OCI-M2 (cell line): ENCODE results near the gene EXD3.
"Not testable (repeated sequence)": the region's sequence is repeated elsewhere in the genome, so short reads cannot be mapped to it uniquely, and the experiment has no call there.

Experiments used
- DNase-seq: peaks from one replicate; lab custom pipeline; 2025; ENCODE audit not compliant: unreplicated experiment; lab: John Stamatoyannopoulos, UW

EXD3 gene

DNA sequence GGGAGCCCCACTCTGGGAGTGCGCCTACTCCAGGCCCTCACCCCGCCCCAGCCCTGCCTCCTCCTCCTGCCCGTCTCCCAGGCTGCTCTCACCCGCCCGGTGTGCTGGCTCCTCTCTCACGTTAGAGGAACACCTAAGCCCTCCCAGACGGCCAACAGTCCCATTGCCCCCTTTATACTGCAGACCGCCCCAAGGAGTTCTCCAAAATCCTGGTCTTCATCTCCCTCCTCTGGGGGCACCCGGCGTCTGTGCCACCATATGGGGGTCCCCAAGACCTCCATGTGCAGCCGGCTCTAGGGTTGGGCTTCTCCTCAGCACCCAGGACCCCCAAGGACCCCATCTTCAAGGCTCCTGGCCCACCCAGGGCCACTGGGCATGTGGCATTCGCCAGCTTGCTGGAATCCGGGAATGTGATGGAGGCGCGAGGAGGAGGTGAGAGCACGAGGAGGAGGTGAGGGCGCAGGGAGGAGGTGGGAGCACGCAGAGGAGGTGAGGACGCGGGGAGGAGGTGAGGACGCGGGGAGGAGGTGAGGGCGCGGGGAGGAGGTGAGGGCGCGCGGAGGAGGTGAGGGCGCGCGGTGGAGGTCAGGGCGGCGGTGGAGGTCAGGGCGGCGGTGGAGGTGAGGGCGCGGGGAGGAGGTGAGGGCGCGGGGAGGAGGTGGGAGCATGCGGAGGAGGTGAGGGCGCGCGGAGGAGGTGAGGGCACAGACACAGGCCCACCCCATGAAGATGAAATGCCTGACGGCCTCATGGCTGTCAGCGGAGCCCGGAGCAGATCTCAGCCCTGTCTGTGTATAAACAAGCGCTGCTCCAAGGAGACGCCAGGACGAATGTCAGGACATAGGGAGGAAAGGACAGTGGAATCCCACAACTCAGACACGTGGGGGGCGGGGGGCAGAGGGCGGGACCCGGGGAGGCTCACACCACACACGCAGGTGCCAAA lies 41.2 kb downstream of the EXD3 start:
- no peak for DNase-seq

DNA sequence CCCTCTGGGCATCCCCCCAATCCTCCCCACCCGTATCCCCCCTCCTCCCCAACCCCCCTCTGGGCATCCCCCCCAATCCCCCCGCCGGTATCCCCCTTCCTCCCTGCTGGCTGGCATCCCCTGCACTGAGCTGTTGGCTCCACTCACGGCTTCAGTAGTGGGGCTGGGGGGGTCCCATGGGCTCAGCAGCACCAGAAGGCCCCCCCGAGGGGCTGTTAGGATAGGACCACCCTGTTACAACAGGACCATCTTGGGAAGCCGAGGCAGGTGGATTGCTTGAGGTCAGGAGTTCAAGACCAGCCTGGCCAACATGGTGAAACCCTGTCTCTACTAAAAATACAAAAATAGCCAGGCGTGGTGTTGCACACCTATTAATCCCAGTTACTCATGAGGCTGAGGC lies 42.4 kb downstream of the EXD3 start:
- no peak for DNase-seq

DNA sequence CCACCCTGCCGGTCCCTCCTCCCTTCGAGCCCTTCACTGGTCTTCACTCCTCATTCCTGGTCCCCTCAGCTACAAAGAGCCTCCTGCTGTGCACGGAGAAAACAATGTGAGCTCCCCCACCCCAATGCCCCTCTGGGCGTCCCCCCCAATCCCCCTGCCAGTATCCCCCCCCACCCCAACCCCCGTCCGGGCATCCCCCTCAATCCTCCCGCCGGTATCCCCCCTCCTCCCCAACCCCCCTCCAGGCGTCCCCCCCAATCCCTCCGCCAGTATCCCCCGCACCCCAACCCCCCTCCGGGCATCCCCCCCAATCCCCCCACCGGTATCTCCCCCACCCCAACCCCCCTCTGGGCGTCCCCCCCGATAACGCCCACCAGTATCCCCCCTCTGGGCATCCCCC lies 42.8 kb downstream of the EXD3 start:
- DNase-seq, result no peak

DNA sequence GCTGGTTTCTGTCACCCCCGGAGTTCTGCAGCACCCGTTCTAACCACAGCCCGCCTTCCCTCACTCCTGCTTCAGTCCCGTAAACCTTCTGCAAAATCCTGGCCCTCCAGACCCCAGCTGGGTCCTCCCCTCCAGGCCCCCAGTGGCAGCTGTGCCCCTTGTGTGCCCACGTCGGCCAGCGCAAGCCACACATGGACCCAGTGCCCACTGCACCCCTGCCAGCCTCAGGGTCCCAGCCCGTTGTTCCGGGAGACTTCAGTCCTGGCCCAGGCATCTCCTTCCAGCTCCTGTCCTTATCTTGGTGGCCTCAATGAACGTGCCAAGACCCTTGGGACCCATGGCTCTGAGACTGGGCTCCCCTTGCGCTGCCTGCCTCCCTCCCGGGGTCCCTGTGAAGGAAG lies 43.2 kb downstream of the EXD3 start:
- DNase-seq, result no peak

DNA sequence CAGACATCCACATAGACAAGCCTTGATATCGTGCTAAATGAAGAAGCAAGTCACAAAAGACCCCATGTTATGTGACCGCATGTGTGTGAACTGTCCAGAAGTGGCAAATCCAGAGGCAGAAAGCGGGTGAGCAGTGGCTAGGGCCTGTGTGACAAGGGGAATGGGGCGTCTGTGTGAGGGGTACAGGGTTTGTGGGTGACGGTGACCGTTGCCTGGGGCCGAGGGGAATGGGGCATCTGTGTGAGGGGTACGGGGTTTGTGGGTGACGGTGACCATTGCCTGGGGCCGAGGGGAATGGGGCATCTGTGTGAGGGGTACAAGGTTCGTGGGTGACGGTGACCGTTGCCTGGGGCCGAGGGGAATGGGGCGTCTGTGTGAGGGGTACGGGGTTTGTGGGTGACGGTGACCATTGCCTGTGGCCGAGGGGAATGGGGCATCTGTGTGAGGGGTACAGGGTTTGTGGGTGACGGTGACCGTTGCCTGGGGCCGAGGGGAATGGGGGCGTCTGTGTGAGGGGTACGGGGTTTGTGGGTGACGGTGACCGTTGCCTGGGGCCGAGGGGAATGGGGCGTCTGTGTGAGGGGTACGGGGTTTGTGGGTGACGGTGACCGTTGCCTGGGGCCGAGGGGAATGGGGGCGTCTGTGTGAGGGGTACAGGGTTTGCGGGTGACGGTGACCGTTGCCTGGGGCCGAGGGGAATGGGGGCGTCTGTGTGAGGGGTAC lies 44.1 kb downstream of the EXD3 start:
- not testable (repeated sequence) for DNase-seq

DNA sequence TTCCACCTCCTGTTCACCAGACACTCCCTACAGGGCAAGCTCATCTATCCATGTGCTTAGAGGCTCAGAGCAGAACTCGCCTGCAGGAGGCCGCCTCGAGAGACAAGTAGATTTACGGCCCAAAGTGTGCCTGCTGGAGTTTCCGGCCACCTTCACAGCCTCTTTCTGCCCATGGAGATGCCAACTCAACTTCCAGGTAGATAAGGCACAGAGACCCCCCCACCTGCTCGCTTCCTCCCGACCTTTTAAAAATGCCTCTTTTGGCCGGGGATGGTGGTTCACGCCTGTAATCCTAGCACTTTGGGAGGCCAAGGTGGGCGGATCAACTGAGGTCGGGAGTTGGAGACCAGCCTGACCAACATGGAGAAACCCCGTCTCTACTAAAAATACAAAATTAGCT lies 46.6 kb downstream of the EXD3 start:
- no peak for DNase-seq

DNA sequence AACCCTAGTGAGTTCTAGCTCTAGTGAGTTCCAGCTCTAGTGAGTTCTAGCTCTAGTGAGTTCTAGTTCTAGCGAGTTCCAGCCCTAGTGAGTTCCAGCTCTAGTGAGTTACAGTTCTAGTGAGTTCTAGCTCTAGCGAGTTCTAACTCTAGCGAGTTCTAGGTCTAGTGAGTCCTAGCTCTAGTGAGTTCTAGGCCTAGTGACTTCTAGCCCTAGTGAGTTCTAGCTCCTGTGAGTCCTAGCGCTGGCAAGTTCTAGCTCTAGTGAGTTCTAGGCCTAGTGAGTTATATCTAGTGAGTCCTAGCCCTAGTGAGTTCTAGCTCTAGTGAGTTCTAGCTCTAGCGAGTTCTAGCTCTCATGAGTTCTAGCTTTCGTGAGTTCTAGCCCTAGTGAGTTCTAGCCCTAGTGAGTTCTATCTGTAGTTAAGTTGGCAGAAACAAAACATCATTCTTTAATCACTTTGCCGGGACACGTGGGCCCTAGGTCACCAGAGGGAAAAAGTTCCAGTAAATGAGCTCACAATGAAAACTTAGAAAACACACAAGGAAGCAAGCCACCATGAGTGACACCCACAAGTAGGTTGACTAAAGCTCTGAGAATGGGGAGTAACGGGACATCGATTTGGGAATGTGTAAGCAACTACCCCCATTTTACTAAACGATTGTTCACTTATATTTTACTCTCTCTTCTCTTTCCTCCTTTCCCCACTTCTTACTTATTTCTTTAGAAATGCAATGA lies 47.5 kb downstream of the EXD3 start:
- DNase-seq, result no peak

DNA sequence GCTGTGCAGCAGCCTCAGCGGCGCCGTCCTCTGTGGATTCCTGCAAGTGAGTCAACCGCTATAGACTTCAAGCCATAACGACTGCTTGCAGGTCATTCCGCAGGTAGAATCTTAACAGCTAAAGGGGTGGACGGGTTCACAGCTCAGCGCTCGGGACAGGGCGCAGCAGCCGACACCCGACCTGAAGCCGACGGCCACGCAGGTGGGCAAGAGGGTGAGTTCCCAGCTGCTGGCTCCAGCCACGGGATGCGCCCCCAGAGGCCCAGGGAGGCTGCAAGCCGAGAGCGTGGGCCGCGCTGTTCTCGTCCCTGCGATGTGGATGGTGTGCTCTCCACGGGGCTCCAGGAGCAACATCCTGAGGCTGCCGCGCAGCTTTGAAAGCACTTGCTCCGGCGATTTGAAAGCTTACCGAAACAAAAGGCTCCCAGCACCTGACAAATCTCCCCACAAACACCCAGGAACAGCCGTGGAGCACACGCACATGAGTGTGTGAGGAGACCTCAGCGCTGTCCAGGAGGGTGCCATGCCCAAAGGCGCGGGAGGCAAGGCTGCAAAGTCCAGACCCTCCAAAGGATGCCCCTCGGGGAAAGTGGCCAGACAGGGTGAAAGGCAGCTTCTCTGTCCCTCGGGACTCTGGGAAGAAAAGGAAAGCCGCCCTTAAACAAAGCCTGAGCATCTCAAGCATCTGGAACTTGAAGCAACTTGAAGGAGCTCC lies 48.7 kb downstream of the EXD3 start:
- DNase-seq, result no peak

DNA sequence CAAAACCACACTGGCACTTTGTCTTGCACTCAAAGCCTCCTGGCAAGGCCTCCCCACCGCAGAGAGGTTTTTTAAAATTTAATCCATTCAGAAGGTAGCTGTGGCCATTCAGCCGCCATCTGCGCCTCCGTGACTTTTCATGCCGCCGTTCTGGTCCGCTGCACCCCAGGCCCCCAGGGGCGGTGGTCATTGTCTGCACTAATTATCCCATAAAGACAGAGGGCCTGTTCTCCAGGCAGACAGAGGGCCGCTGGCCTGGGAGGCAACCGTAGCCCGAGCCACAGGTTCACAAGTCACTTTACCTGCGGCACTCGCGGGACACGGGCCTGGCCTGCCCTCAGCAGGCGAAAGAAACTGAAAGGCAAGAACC lies 49.4 kb downstream of the EXD3 start:
- no peak for DNase-seq

DNA sequence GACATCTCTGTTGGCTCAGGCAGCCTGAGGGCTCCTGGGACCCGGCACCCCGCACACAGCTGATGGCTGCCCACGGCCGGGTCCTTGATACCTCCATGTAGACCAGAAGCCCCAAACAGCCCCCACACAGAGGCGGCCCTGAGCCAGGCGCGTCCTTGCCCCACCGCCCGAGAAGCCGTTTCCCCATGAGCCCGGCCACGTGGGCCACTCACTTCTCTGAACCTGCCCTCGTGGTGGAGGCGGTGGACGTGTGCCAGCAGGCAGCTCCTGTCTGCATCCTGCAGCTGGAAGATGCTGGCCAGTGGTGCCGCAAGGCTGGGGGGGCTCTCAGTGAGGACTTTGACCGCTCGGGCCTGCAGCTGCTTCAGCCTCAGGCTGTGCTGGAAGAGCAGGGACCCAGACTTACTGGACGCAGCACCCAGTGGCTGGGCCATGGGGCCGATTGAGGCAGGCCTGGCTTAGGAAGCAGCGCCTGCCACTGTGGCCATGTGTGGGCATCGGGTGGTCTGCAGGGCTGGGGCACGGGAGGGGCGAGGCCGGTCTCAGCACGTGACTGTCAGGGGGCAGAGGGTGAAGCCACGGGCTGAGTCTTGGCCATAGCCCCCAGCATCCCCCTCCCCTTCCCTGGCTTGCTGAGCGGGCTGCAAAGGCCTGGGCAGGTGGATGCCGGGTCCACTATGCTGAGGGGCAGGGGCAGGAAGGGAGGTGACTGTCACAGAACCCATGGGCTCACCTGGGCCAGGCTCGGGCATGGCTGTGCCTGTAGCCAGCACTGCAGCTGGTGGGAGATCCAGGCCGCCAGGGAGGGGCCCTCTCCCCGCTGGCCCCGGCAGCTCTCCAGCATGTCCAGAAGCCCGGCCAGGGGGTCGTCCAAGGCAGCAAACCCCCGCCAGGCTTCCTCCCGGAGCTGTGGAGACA lies 50.0 kb downstream of the EXD3 start:
- no peak for DNase-seq

DNA sequence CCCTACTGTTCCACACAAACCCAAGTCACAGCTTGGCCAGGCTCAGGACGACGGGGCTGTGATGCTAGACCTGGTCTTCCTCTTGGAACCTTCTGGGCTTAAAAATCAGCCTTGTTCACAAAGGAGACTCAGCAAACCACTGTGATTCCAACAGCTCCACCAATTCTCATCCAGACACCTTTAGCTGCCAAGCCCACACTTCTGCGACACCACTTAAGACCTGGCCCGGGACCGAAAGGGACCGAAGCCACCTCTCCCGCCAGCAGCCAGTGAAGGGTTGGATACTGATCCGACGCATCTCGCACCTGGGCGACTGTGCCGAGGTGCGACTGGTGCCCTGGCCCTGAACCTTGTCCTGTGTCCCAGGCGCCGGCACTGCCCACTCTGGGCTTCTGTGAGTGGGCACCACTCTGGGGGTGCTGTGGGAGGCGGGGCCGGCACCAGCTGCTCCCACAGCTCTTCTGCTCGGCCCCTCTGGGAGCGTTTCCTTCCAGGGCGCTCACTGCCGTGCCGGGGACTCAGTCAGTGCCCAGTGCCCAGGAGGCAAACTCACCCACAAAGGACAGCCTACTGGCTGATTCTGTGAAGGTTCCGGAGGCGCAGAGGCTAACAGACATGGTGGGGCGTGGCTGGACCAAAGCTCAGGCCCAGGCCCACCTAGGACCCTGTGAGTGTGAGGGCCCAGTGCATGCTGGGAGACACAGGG lies 50.9 kb downstream of the EXD3 start:
- DNase-seq, result no peak

DNA sequence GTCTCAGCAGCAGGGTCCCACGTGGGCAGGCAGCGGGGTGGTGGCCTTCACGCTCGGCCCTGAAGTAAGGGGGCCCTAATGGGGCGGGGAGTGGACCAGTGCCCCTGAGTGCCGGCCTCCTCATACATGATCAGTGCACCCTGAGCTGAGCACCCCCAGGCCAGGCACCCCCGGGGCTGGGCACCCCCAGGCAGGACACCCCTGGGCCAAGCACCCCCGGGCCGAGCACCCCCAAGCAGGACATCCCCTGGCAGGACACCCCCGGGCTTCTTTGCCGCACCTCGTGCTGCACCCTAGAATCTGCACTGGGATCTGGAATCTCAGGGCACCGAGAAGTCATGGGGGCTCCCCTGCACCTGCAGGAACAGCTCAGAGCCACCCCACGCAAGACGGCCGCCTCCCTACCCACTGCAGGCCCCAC lies 51.4 kb downstream of the EXD3 start:
- no peak for DNase-seq

DNA sequence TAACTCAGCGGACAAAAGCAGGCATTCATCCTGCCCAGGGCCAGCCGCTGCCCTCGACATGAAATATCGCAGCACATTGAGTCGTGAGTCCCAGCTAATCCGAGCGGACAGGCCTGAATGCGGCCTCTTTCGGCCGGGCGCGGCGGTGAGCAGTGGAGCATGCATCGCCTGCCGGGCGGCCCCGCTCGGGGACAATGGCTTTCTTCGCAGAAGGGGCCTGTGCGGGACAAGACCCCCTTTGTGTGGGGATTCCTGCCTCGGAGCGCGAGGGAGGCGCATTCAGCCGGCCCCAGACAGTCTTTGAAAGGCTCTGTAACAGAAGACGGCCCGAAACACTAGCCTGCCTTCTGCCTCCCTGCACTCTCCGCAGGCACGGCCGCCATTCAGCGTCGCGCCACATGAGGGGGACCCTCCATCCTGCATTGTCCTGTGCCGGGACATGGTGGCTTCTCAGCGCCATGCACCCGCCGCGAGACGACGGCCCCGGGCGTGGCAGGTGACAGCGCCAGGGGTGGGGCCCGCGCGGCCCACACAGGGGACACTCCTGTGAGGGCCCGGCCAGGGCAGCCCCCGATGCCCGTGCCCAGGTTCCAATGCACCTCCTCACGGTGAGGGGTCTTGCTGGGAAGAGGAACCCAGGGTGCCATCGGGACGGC lies 52.0 kb downstream of the EXD3 start:
- DNase-seq, result no peak

DNA sequence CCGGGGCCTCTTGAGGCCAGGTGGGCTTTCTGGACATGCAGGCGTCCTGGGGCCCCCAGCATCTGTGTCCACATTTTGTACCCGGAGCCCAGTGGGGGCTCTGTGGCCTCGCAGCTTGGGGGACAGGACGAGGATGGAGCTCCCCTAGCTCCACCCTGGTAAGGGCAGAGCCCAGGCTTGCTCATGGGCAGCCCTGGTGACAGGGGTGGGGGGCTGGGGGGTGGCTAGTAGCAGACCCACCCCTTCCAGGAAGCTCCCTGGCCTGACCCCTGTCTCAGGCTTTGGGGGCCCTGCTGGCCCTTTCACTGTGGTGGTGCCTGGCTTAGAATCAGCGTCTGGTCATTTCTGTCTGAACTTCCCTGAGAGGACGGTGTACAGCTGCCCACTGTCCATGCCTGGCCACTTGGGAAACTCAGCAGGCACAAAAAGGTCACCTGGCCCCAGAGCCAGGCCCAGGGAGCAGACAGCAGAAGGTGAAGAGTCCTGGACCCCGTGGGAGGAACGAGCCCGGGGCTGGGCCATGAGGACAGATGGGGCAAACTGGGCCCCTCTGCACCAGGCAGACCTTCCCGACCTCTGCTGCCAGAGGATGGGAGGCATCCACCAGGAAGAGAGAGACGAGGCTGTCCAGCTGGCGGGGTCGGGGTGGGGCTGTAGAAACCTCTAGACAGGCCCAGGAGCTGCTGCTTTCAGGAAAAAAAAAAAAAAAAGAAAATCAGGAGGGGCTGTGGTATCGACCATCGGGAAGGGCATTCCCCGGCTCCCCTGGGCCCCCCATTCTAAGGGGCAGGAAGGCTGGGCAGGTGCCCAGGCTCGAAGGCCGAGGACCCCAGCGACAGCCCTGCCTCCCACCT lies 52.8 kb downstream of the EXD3 start:
- no peak for DNase-seq

DNA sequence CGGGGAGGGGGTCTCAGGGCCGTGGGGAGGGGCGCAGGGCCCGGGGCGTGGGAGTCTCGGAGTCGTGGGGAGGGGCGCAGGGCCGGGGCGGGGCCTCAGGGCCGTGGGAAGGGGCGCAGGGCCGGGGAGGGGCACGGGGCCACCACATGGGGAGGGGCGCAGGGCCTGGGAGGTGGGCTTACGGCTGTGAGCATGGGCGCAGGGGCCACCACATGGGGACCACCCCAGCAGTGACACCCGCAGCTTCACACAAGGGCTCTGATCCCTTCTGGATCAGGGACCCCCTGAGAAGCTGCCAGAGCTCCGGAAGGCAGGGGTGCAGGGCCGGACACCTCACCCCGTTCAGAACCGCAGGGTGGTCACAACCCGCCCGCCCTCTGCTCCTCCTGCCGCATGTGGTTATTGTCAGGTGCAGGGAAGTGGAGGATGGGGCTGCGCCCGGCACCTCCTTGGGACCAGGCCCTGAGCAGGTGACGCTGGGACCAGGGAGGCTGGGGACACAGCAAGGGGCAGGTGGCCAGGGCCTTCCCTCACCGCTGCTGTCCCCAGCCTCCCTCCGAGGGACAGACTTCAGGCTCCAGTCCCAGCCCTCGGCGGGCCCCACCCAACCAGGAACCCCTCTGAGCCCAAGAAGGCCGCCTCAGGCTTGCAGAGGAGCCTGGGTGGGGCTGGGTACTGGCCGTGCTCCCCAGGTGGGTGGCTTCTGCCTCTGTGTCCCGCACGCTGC lies 53.7 kb downstream of the EXD3 start:
- DNase-seq, result no peak

DNA sequence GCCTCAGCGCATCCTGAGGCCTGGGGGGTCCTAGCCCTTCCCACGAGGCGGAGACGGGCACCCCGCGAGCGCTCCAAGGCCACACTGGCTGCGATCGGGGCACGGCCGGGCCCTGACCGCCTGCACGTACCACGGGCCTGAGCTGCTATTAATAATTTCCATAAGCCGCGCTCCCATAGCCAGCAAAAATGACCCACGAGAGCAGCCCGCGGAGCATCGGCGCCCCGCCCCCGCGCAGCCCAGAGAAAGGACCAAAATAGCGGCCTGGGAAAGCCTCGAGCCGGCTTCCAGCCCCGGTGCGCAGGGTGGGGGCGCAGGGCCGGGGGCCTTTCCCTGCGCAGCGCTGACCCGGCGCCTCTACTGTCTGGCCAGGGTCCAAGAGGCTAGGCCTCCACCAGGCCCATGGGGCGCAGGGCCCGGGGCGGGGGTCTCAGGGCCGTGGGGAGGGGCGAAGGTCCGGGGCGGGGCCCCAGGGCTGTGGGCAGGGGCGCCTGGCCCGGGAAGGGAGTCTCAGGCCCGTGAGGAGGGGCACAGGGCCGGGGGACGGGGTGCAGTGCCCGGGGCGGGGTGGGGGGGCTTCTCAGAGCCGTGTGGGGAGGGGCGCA lies 54.4 kb downstream of the EXD3 start:
- no peak for DNase-seq
